Measurements from ENCODE around the gene DDRGK1.

Gene DDRGK1

GRCh38 chr20:3165473-3166337 is 38.8 kb downstream of the DDRGK1 start:
- Histone ChIP-seq H3K4me3 (no peak overlapping the region), H3K27ac (no peak overlapping the region), H3K4me1 (peaks cover 0 to 14% (median 0%) of the 10 kb centered on the region in 4 donors), H3K27me3 (peaks cover 0 to 29% of the 10 kb centered on the region in 2 donors), H3K36me3 (peaks cover 0 to 8% (median 0%) of the 10 kb centered on the region in 3 donors), H3K9me3 (no peaks in the 10 kb centered on the region)
- DNase-seq, result peak; percentile 44 to 67
- intact Hi-C loops (cut with DNase I; ENCODE audit: low total_unique reads), result no loop called here
- no peak for TF ChIP-seq CTCF (IDR thresholded peaks at IDR 0.05)

DNA sequence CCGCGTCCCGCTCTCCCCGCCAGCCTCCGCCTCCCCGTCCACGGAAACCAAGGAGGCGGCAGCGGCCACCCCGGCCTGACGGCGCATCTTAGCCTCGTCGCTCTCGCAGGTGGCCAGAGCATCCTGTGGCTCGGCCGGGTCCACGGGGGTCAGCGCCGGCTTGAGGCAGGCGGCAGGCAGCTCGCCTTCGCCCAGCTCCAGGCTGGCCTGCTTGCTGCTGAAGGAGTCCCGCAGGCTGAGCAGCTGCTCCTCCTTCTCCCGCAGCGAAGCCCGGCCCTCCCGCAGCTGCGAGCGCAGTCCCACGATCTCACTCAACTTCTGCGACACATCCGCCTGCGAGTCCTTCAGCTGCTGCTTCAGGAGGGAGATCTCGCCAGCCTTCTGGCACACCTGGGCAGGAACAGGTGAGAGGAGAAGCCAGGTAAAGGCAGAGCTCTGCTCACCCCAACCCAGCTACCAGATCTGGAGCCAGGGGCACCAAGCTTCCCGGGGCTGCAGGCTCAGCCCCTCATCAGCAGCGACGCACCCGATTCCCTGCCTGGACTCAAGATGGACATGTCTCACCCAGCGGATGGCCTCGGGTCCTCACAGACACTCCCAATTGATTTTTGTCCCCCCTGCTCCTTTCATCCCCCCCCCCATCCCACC is 39.6 kb downstream of the DDRGK1 start:
- intact Hi-C loops (cut with DNase I; ENCODE audit: low total_unique reads), result no loop called here
- peak in 1 of 2 donors; percentile 62 for DNase-seq
- Histone ChIP-seq H3K4me3 (peak overlapping the region in 1 of 2 donors; percentile 20), H3K9me3 (no peaks in the 10 kb centered on the region), H3K27me3 (peaks cover 0 to 29% of the 10 kb centered on the region in 2 donors), H3K36me3 (peaks cover 0 to 8% (median 0%) of the 10 kb centered on the region in 3 donors), H3K27ac (no peak overlapping the region), H3K4me1 (peaks cover 0 to 14% (median 1%) of the 10 kb centered on the region in 4 donors)
- no peak for TF ChIP-seq CTCF (IDR thresholded peaks at IDR 0.05)

DNA sequence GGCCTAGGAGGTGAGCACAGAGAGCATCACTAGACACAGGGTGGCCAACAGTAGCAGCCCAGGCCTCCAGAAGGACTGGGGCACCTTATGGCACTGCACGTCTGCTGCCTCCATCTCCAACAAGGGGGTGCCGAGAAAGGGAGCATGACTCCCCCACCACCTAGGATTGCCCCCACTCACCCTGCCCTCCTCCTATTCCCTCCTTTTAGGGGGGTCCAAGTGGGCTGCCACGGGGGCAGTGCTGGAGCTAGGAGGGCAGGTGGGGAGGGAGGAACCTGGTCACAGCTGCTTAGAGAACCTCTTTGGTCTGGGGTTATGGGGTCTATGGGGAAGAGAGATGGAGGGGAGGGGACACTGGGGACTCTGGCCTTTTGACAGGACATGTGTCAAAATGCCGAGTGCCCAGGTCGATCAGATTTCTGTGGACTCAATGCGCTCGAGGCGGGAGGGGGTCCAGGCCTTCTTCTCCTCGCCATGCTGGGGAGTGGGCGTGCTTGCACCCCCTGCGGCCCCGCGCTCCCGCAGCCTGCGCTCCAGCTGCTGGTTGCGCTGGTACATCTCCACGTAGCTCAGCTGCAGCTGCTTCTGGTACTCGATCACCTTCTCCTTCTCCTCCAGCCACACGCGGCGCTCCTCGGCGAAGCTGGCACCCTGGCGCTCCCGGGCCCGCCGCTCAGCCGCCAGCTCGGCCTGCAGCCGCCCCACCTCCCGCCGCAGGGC is 40.3 kb downstream of the DDRGK1 start:
- no peaks in the 10 kb centered on the region for H3K9me3 ChIP-seq
- H3K4me1 ChIP-seq, result peaks cover 0 to 14% (median 2%) of the 10 kb centered on the region in 4 donors
- H3K4me3 ChIP-seq, result peak overlapping the region in 1 of 2 donors; percentile 20
- intact Hi-C loops (cut with DNase I; ENCODE audit: low total_unique reads), result no loop called here
- peaks cover 0 to 29% of the 10 kb centered on the region in 2 donors for H3K27me3 ChIP-seq
- H3K36me3 ChIP-seq, result peaks cover 0 to 8% (median 0%) of the 10 kb centered on the region in 3 donors
- no peak for DNase-seq
- TF ChIP-seq CTCF (IDR thresholded peaks at IDR 0.05), result no peak
- no peak overlapping the region for H3K27ac ChIP-seq

DNA sequence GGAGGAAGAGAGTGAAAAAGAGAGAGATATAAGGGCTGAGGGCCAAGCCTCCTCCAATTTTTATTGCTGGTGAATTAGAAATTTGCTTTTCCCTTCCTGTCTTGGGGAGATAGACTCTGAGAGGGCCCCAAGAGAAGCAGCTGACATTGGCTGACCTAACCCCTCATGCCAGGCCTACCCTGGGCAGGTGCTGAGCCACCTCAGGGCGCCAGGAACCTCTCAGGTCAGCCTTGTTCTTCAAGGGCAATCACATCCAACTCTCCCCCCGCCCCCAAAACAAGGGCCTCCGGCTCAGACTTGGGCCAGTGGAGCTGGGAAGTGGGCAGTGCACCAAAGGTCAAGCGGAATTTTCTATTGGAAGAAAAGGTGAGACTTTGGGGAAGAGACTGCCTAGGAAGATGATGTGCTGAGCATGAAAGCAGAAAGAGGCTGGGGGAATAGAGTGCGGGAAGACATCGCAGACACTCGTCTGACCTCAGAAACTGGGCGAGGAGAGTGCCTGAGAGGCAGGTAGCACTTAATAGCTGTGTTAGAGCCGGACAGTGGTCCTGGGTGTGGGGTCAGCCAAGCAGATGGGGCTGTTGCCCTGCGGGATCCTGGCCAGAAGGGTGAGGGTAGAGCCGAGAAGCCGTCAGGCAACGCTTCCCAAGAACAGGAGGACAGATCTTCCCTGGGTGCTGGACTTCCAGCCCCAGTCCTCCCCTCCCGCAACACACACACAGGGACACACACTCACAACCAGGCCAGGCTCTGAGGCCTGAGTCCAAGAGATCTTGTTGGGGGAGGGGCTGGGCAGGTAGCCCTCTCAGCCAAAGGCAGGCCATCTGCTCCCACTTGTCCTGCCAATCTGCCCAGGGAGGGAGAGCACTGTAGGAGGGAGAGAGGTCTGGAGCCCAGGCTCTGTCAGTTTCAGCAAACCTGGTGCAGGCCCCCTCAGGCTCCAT is 41.1 kb downstream of the DDRGK1 start:
- peak in 1 of 2 donors; percentile 51 for DNase-seq
- Histone ChIP-seq H3K9me3 (no peaks in the 10 kb centered on the region), H3K27ac (no peak overlapping the region), H3K4me3 (no peak overlapping the region), H3K36me3 (peaks cover 0 to 8% (median 0%) of the 10 kb centered on the region in 3 donors), H3K4me1 (peaks cover 0 to 17% (median 8%) of the 10 kb centered on the region in 4 donors), H3K27me3 (peaks cover 0 to 23% of the 10 kb centered on the region in 2 donors)
- TF ChIP-seq CTCF (IDR thresholded peaks at IDR 0.05), result no peak
- intact Hi-C loops (cut with DNase I; ENCODE audit: low total_unique reads), result no loop called here

All from tibial artery (tissue), 4 donors.